CD4-positive, alpha-beta T cell treated with Interleukin-17A for 4 hours (primary cell): ENCODE results near the gene CDKN1C.

ENCODE experiments used
- DNase-seq: peaks from one replicate; pipeline ENCODE4 v3.0.0-alpha.2; 2020; ENCODE audit warnings: mixed read lengths

CDKN1C gene

DNA sequence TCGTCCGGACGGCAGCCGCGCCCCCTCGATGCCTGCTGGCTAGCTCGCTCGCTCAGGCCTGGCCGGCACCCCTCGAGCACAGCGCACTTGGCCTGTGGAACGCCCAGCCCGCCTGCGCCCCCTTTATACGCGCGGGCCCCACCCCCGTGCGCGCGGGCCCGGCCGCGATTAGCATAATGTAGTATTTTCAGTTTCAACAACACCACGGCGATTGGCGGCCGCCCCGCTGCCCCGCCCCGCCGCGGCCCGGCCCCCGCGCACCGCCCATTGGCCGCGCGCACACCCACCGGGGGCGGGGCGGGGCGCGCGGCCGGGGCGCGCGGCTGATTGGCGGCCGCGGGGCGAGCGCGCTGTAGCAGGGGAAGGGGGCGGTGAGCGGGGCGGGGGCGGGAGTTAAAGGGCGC is at the start of gene CDKN1C:
TSS of gene CDKN1C (minus strand) at position 98 of the 404 bp plus-strand sequence. CDS start 319 bp downstream, outside the sequence.
- DNase-seq: peak; percentile 88

DNA sequence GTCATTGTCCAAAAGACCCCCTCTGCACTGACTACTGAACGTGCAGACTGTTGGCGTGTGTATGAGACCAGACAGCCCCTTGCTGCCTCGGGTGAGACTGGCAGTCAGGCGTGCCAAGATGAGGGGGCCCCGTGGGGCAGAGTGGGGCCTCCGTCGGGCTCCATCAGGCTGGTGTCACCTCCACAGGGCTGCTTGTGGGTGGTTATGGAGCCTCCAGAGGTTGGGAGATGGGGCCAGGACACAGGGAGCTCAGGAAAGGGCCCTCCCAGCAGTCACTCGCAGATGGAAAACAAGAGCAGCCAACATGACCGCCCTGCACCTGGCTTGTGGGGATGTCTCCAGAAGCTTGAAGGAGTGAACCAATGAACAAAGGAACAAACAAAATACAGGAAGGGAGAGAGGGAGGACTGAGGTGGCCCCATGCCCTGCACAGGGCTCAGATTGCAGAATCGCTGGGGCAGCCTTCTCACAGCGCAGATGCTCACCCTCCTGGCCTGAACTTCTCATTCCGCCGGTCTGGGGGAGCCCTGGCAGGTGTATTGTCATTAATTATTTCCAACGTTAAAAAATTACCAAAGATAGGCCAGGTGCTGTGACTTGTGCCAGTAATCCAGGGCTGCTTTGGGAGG is 49.1 kb upstream of the CDKN1C start:
- no peak for DNase-seq

- no peak for DNase-seq
Observed at GRCh38 chr11:2934021-2934550, 48.5 kb upstream of the CDKN1C start.

DNA sequence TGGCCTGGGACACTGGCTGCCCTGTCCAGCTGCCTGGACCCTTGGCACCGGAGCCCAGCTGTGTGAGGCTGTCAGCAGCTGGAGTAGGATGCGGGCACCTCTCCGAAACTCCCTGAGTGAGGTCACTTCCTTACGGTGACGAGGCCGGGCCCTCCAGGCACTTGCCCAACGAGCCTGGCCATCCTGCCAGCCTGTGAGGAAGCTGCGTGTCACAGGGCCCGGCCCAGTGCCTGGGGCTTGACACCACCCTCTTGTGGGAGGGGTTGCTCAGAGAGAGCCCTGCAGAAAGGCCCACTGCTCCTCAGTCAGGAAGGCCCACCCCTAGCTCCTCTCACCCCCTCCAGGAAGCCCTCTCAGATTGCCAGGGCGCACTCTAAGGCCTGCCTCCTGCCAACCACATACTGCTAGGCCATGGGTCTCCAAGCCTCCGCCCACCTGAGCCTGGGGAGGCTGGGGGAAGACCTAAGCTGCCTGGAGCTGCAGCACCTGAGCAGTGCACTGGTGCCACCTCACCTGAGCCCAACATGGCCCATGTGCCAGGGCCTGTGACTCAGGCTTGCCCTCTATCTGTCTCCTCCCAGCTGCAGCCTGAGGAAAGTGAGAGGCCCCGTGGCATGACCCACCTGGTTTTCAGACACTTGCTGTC is 47.9 kb upstream of the CDKN1C start:
- DNase-seq: peak; percentile 40

GRCh38 chr11:2932850-2933251 is 47.3 kb upstream of the CDKN1C start:
- no peak for DNase-seq

DNA sequence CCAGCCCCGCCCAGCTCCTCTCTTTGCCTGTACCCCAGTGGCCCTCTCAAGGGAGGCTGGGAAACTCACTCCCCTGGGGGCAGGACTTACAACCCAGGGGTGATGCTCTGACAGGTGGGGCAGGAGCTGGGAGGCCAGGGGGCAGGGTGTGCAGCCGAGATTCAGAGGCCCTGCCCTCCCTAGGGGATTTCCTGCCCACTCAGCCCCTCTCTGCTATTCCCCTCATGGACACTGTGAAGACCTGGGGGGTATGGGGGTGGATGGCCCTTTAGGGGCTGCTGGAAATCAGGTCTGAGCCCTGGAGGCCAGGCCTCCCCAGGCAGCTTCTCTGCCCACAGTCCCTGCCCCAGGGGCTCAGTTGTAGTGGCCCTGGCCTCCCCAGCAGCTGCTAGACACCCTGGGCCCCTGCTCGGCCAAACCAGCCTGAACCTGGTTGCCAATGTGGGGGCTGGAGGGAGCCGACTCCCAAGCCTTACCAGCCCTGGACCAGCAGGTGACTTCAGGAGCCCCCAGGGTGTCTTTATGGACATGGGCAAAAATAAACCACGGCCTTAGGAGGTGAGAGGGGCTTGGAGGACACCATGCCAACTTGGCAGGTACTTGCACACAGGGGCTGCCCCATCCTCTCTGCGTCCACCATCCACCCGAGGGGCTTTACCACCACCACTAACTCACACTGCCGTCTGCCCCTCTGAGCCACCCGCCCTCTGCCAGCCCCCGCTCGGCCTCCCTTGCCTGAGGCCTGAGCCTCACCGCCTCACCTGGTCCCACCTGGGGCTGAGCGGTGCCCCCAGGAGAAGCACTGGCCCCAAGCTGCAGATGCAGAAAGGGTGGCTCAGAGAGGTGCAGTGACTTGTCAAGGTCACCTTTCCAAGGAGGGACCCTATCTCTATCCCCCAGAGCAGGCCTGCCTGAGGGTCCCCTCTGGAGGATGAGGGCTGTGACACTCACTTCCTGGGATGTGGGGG is 46.5 kb upstream of the CDKN1C start:
- no peak for DNase-seq

DNA sequence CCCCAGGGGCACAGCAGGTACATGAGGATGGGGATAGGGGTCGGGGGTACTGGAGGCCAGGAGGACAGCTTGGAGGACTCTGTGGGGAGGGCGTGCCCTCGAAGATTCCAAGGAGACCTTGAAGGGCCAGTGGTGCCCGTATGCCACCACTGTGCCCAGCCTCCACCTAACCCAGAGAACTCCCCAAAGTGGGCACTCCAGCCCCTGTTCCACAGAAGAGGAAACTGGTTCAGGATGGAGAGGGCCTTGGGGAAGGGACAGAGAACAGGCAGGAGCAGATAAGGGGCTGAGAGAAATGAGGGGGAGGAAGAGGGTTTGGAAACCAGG is 45.8 kb upstream of the CDKN1C start:
- DNase-seq: no peak

GRCh38 chr11:2930704-2931419 is 45.3 kb upstream of the CDKN1C start:
- DNase-seq: peak; percentile 67

DNA sequence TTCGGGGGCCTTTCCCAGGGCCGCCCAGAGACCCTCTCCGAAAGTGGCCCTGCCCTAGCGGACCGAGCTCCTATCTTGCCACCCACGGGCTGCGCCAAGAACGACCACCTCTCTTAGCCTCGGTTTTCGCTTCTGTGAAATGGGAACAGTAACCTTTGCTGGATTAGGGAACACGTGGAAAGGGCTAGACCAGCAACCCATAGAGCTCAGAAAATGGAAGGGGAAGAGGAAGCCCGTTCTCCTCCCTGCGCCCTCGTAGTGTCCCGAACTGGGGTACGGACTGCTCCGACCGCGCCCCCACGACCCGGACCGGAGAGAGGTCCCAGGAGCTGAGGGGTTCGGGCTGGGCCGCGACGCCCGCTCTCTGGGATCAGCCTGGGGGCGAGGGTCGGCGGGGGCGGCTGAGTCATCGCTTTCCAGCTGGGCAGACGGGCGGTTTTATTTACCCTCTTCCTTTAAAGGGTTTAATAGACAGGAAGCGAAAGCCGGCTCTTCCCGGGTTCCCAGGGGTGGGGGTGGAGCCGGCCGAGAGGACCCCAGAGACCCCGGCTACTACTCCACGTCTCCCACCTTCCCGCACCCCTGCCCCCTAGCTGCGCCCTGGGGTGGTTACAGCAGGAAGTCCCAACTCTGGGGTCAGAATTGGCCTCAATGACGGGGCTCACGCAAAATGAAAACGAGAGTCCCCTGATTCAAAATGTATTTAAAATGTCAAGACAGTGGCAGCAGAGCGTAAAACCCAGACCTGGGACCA is 44.6 kb upstream of the CDKN1C start:
- peak; percentile 50 for DNase-seq

DNA sequence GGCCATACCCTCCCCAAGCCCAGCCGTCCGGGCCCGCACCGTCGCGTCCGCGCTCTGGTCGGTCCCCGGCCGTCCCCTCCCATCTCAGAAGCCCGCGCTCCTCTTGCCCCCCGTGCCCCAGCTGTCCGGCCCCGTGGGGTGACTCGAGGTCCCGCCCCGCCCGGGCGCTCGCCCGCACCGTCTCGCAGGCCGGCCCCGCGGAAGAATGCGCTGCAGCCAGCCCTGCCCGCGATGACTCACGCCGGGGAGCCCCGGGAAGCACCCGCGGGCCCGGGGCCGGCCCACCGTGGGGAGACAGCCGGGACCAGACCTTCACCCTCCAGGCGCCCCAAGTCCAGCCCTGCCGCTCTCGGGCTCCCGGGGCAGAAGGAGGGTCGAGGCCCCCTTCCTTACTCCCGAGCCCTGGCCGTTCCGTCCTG is 44.0 kb upstream of the CDKN1C start:
- peak; percentile 46 for DNase-seq

GRCh38 chr11:2928605-2929530 is 43.3 kb upstream of the CDKN1C start, which contains the start of gene PHLDA2:
PHLDA2 (minus strand) TSS chr11:2929420; CDS start chr11:2929364, 56 bp downstream.
- DNase-seq: peak; percentile 69

DNA sequence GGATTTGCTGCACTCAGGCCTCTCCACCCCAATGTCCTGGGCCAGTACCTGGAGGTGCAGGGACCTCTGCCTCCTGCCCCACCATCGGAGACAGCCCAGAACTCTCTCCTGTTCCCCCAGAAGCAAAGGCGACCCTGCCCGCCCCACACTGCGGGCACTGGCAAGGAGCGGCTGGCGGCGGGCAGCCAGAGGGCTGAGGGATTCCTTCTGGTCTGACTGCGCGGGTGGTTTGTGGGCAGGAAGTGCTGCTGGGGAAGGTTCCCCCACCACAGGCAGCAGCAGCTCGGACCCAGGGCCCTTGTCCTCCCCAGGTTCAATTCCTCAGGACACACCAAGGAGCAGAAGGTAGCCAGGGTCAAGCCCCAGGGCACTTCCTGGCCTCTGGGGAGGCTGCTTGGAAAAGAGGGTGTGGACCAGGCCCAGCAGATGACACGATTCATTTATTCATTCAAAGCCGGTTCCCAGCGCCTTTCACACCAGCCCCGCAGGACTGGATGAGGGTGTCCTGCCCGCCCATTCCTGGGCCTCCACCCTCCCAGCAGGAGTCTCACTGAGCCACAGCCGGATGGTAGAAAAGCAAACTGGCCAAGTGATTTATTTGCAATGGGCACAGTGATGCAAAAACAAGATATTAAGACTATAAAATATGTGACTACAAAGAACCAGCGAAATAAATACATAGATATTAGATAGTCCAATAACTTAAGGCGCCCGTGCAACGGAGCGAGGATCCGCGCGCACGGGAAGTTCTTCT is 42.5 kb upstream of the CDKN1C start:
- DNase-seq: no peak

GRCh38 chr11:2927121-2927800 is 41.7 kb upstream of the CDKN1C start:
- no peak for DNase-seq

- no peak for DNase-seq
Observed at GRCh38 chr11:2926611-2927051, 41.1 kb upstream of the CDKN1C start.

DNA sequence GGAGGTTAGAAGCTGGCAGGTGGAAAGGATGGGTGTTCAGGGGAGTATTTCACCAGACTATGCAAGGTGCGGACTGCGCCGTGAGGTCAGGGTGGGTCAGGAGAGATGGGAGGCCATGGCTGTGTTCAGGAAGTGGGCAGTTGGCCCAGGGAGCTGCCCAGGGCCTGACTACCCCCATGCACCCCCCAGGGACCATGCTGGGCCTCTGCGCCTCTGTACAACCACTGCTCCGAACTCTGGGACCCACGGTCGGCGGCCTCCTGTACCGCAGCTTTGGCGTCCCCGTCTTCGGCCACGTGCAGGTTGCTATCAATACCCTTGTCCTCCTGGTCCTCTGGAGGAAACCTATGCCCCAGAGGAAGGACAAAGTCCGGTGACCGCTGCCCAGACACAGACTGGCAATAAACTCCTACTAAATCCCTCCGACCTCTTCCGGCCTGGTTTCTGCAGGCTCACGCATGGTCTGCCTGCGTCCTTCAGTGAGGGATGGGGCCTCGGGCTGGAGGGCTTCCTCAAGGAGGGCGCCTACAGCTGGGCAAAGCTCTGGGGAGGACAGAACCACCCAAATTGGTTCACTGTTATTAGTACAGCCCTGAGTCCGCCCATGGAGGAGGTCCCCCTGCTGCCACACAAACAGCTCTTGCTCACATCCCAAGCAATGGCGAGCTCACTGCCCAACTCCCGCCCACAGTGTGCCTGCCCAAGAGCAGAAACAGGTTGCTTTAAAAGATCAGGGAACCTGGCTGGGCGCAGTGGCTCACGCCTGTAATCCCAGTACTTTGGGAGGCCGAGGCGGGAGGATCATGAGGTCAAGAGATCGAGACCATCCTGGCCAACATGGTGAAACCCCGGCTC is 39.5 kb upstream of the CDKN1C start:
- no peak for DNase-seq

DNA sequence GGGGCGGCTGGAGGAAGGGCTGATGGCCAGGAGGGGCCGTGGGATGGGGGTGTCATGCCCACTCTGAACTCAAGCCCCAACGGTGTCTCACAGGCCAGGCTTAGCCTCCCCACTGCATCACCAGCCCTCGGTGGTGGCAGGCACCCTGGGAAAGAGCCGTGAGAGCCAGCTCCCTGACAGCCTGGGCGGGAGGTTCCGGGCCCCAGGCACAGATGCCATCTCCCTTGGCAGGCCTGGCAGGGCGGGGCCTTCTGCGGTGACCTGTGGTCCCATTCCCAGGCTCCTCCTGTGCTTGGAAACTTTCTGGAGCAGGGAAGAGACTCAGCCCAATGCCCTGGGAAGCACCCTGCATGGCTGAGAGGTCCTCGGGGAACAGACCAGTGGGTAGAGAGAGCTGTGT is 38.8 kb upstream of the CDKN1C start:
- DNase-seq: no peak

DNA sequence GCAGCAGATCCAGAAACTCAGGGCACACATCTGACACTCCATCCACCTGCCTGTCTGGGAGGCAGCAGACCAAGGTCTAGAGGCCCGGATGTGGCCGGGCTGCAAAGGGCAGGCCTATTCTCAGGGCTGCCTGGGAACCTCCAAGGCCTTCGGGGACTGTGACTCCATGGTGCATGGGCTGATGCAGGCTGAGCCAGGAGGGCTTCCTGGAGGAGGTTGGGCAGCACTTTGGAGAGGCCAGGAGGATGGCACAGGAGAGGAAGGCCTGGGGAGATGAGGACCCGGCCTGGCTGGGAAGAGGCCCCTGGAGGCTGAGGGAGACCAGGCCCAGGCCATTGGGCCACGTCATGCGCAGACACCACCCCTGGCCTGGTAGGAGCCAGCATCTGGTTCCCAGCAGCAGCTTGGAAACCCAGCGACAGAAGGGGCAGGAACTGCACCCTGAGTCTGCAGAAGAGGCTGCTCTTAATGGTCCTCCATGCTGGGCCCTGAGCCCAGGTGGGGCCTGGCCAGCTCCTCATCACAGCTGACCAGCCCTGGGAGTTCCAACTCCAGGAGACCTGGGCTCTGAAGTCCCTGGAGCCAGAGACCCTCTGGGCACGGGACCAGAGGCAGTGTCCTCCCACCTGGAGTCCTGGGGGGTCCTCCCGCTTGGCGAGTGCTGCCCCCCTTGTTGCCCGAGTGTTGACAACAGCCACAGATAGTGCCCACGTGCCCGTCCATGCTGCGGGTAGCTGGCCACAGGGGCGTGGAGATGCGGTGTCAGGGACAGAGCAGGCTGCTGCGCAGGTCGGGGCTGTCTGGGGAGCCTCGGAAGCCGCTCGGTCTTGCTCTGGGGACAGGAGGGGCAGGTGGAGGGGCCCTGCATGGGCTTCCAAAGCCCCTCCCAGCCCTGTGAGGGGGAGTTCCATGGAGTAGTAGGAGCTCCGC is 38.1 kb upstream of the CDKN1C start:
- no peak for DNase-seq
